ENCODE results near the gene CLCA1. TPM values are rescaled to one million over a fixed set of nuclear protein-coding genes. Genes with fewer than 3 reads are reported as not detected.

The CLCA1 gene
- total RNA-seq, 2 experiments from 2014 or later = not detected

- DNase-seq (no peak), ATAC-seq (ENCODE audit: poor library complexity) (no peak)
- intact Hi-C loops (cut with DNase I, micrococcal nuclease) = no loop called here
- no peak for TF ChIP-seq CTCF (IDR thresholded peaks at IDR 0.05)
- peaks cover 22% of the 10 kb centered on the region for H3K27me3 Mint-ChIP-seq
- Histone ChIP-seq H3K4me3 (ENCODE audit: low read length) (no peak overlapping the region), H3K36me3 (ENCODE audit: insufficient read depth, low read length) (no peaks in the 10 kb centered on the region), H3K27me3 (ENCODE audit: control insufficient read depth in 1 of 2, insufficient read depth in 2 of 2, low read length in 2 of 2) (no peaks in the 10 kb centered on the region), H3K9me3 (ENCODE audit: control insufficient read depth in 1 of 2, insufficient read depth in 1 of 2, low read length in 2 of 2) (peaks cover 0 to 4% of the 10 kb centered on the region in 2 experiments), H3K4me1 (ENCODE audit: insufficient read depth, low read length) (no peaks in the 10 kb centered on the region), H3K27ac (ENCODE audit: low read depth in 1 of 2, low read length in 2 of 2) (no peak overlapping the region)
- ChIA-PET CTCF (no interaction called here), POLR2A (no interaction called here)
- H3K9me3 Mint-ChIP-seq = no peaks in the 10 kb centered on the region
- no peak overlapping the region for H3K27ac Mint-ChIP-seq
- H3K36me3 Mint-ChIP-seq (ENCODE audit: low read depth) = no peaks in the 10 kb centered on the region
- no peak overlapping the region for H3K4me3 Mint-ChIP-seq
- no peaks in the 10 kb centered on the region for H3K4me1 Mint-ChIP-seq (ENCODE audit: low read depth)
Observed at GRCh38 chr1:86530211-86530845, 61.6 kb downstream of the CLCA1 start.

GRCh38 chr1:86537928-86538695 lies 69.4 kb downstream of the CLCA1 start:
- Mint-ChIP-seq H3K9me3 (no peaks in the 10 kb centered on the region), H3K27me3 (peaks cover 32% of the 10 kb centered on the region), H3K36me3 (ENCODE audit: low read depth) (no peaks in the 10 kb centered on the region), H3K27ac (no peak overlapping the region), H3K4me3 (no peak overlapping the region), H3K4me1 (ENCODE audit: low read depth) (no peaks in the 10 kb centered on the region)
- POLR2A ChIA-PET = no interaction called here
- H3K36me3 ChIP-seq (ENCODE audit: insufficient read depth, low read length) = no peaks in the 10 kb centered on the region
- H3K4me3 ChIP-seq (ENCODE audit: low read length) = no peak overlapping the region
- no peaks in the 10 kb centered on the region for H3K9me3 ChIP-seq (ENCODE audit: control insufficient read depth in 1 of 2, insufficient read depth in 1 of 2, low read length in 2 of 2)
- H3K4me1 ChIP-seq (ENCODE audit: insufficient read depth, low read length) = no peaks in the 10 kb centered on the region
- no peak overlapping the region for H3K27ac ChIP-seq (ENCODE audit: low read depth in 1 of 2, low read length in 2 of 2)
- ATAC-seq (ENCODE audit: poor library complexity) = no peak
- DNase-seq = no peak
- TF ChIP-seq CTCF (IDR thresholded peaks at IDR 0.05) = no peak
- H3K27me3 ChIP-seq (ENCODE audit: control insufficient read depth in 1 of 2, insufficient read depth in 2 of 2, low read length in 2 of 2) = peaks cover 4 to 5% of the 10 kb centered on the region in 2 experiments
- intact Hi-C loops (cut with DNase I, micrococcal nuclease) = no loop called here
- CTCF ChIA-PET = interaction anchor here (1.4 kb wide), 1 partner anchor 18 kb away, joined by 3 read pairs; no protein-coding TSS in a partner anchor

DNA sequence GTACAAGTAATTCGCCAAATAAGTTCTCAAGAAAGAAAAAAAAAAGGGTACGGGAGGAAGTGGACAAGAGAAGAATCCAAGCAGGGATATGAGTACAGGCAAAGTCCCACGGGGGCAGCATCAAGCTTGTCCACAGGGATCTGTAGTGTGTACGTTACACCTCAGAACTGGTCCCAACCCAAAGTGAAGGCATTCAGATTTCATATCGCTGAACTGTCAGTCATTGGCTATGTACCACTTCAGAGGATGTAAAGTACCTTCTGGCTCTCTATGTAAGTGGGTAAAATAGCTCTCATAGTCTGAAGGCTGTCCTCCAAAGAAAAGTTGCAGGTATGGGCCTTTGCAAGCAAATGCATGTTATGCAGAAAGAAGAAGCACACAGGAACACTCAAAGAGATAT lies 70.0 kb downstream of the CLCA1 start:
- CTCF ChIA-PET = no interaction called here

More for the DNA sequence above, 70.0 kb downstream of the CLCA1 start:
- no peaks in the 10 kb centered on the region for H3K4me1 ChIP-seq (ENCODE audit: insufficient read depth, low read length)
- Mint-ChIP-seq H3K9me3 (no peaks in the 10 kb centered on the region), H3K27ac (no peak overlapping the region), H3K4me3 (no peak overlapping the region), H3K36me3 (ENCODE audit: low read depth) (no peaks in the 10 kb centered on the region), H3K27me3 (peaks cover 32% of the 10 kb centered on the region), H3K4me1 (ENCODE audit: low read depth) (no peaks in the 10 kb centered on the region)
- no peaks in the 10 kb centered on the region for H3K36me3 ChIP-seq (ENCODE audit: insufficient read depth, low read length)
- intact Hi-C loops (cut with DNase I, micrococcal nuclease) = no loop called here
- H3K27me3 ChIP-seq (ENCODE audit: control insufficient read depth in 1 of 2, insufficient read depth in 2 of 2, low read length in 2 of 2) = peaks cover 7 to 8% of the 10 kb centered on the region in 2 experiments
- H3K9me3 ChIP-seq (ENCODE audit: control insufficient read depth in 1 of 2, insufficient read depth in 1 of 2, low read length in 2 of 2) = no peaks in the 10 kb centered on the region
- TF ChIP-seq CTCF (IDR thresholded peaks at IDR 0.05) = no peak
- H3K4me3 ChIP-seq (ENCODE audit: low read length) = no peak overlapping the region
- POLR2A ChIA-PET = no interaction called here
- DNase-seq (no peak), ATAC-seq (ENCODE audit: poor library complexity) (no peak)
- no peak overlapping the region for H3K27ac ChIP-seq (ENCODE audit: low read depth in 1 of 2, low read length in 2 of 2)

All from CD4-positive, alpha-beta T cell (primary cell).